Karpas-422 (cell line): Measurements from ENCODE around the gene CTDNEP1. TPM values are rescaled to one million over a fixed set of nuclear protein-coding genes. Genes with fewer than 3 reads are reported as not detected.
A peak's percentile ranks its signal among the peaks of the same experiment; 100 is the strongest.

ENCODE experiments used
- DNase-seq: peaks from one replicate; pipeline ENCODE4 v3.0.0-alpha.2; 2015
- H2AFZ ChIP-seq: fragments of 200-600 bp; sonication (generic); 2 replicates; pipeline ENCODE4 v1.6.1; 2014; ENCODE audit warnings: antibody characterized with exemption, low read length, mixed read lengths
- H3K27ac ChIP-seq: fragments of 200-600 bp; sonication (generic); 2 replicates; pipeline ENCODE4 v1.5.1; 2014; ENCODE audit warnings: mild to moderate bottlenecking, low read length, moderate library complexity
- H3K27me3 ChIP-seq: fragments of 200-600 bp; sonication (generic); 2 replicates; pipeline ENCODE4 v1.6.1; 2014; ENCODE audit warnings: low read length, mixed read lengths
- H3K36me3 ChIP-seq: fragments of 200-600 bp; sonication (generic); 2 replicates; pipeline ENCODE4 v1.6.1; 2014; ENCODE audit warnings: low read length, mixed read lengths; ENCODE audit not compliant: insufficient read depth
- H3K4me1 ChIP-seq: fragments of 200-600 bp; sonication (generic); 2 replicates; pipeline ENCODE4 v1.6.1; 2014; ENCODE audit warnings: mild to moderate bottlenecking, low read length, mixed read lengths
- H3K4me2 ChIP-seq: fragments of 200-600 bp; sonication (generic); 2 replicates; pipeline ENCODE4 v1.6.1; 2014; ENCODE audit warnings: low read length, low read depth, mild to moderate bottlenecking; ENCODE audit not compliant: poor library complexity, severe bottlenecking
- H3K4me3 ChIP-seq: fragments of 200-600 bp; sonication (generic); 2 replicates; pipeline ENCODE4 v1.5.1; 2014; ENCODE audit warnings: mild to moderate bottlenecking, antibody characterized with exemption, low read length, mixed read lengths
- H3K79me2 ChIP-seq: fragments of 200-600 bp; sonication (generic); 2 replicates; pipeline ENCODE4 v1.6.1; 2014; ENCODE audit warnings: mild to moderate bottlenecking, low read length, mixed read lengths
- H3K9ac ChIP-seq: fragments of 200-600 bp; sonication (generic); 2 replicates; pipeline ENCODE4 v1.6.0; 2014; ENCODE audit warnings: low read length
- H3K9me2 ChIP-seq: fragments of 200-600 bp; sonication (generic), shearing (Covaris generic); replicated peaks from 2 replicates; pipeline ENCODE4 v1.6.0; 2014; ENCODE audit warnings: mild to moderate bottlenecking, low read length, moderate library complexity; ENCODE audit not compliant: insufficient read depth
- H3K9me3 ChIP-seq: fragments of 300-700, 200-600 bp; sonication (generic); 2 replicates; pipeline ENCODE4 v1.6.1; 2014; ENCODE audit warnings: low read length, mixed read lengths
- H4K20me1 ChIP-seq: fragments of 200-600 bp; sonication (generic); 2 replicates; pipeline ENCODE4 v1.6.1; 2014; ENCODE audit warnings: mild to moderate bottlenecking, antibody characterized with exemption, low read length, low read depth; ENCODE audit not compliant: insufficient read depth
- total RNA-seq: library from RNA; depleted of rRNA; stranded (reverse); fragments of >200 nt; shearing (Covaris generic); gene quantifications from 2 replicates; pipeline ENCODE4 v1.2.3, GENCODE V29; 2014; ENCODE audit warnings: low replicate concordance

CTDNEP1 gene
- total RNA-seq, 1 experiment from 2014 or later, result 52.6 TPM

GRCh38 chr17:7292194-7292593 lies 40.7 kb upstream of the CTDNEP1 start:
- Histone ChIP-seq H3K9me2 (no peaks in the 10 kb centered on the region), H3K36me3 (no peaks in the 10 kb centered on the region), H3K79me2 (no peaks in the 10 kb centered on the region), H3K9ac (no peak overlapping the region), H3K27ac (no peak overlapping the region), H2AFZ (no peak overlapping the region), H3K4me2 (no peak overlapping the region), H3K9me3 (no peaks in the 10 kb centered on the region), H4K20me1 (no peaks in the 10 kb centered on the region), H3K4me1 (peaks cover 4% of the 10 kb centered on the region), H3K4me3 (no peak overlapping the region), H3K27me3 (no peaks in the 10 kb centered on the region)
- DNase-seq, result no peak

DNA sequence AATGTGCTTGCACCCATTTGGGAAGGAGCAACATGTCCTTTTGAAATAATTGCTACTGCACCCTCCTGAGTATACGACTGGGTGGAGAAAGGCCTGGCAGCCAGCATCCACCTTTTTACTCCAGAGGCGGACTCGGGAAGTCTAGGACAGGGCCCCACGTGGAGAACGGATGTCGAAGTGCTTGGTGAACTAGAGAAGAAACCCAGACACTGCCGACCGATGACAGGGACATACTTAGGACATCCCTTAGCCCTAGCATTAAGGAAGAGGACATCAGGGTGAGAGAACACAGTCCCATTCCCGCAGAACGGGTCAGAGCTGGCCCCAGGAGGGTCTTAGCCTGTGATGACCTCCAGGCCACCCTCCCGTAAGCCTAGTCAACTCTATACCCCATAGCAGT lies 39.2 kb upstream of the CTDNEP1 start:
- no peak overlapping the region for H3K9ac ChIP-seq
- no peaks in the 10 kb centered on the region for H3K79me2 ChIP-seq
- H3K9me3 ChIP-seq, result no peaks in the 10 kb centered on the region
- no peak for DNase-seq
- no peaks in the 10 kb centered on the region for H3K9me2 ChIP-seq
- no peak overlapping the region for H3K4me2 ChIP-seq
- no peak overlapping the region for H2AFZ ChIP-seq
- peaks cover 6% of the 10 kb centered on the region; the same call in 1 of the 2 replicates for H3K4me1 ChIP-seq
- no peaks in the 10 kb centered on the region for H3K36me3 ChIP-seq
- H3K4me3 ChIP-seq, result no peak overlapping the region
- H3K27me3 ChIP-seq, result no peaks in the 10 kb centered on the region
- no peaks in the 10 kb centered on the region for H4K20me1 ChIP-seq
- H3K27ac ChIP-seq, result no peak overlapping the region

DNA sequence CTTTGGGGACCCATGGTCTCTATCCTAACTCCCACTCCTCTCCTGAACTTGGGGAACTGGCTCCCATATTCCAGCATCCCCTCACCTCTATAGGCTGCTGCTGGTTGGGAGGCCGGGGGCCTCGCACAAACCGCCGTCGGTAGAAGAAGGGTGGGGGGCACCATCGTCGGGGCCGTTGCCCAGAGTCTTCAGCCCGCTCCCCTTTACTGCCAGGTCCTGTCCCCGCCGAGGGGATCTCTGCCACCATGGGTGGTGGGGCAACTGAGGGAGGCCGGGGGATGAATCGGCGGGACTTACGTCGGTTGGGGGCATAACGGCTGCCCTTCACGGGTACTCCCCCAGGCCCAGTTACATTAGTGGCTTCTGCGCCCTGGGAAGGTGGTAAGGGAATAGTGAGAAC lies 38.6 kb upstream of the CTDNEP1 start:
- Histone ChIP-seq H2AFZ (no peak overlapping the region), H3K9me3 (no peaks in the 10 kb centered on the region), H3K4me3 (no peak overlapping the region), H3K4me2 (no peak overlapping the region), H3K4me1 (peaks cover 6% of the 10 kb centered on the region; the same call in 1 of the 2 replicates), H4K20me1 (no peaks in the 10 kb centered on the region), H3K9ac (no peak overlapping the region), H3K27me3 (no peaks in the 10 kb centered on the region), H3K27ac (no peak overlapping the region), H3K9me2 (no peaks in the 10 kb centered on the region), H3K36me3 (no peaks in the 10 kb centered on the region), H3K79me2 (no peaks in the 10 kb centered on the region)
- no peak for DNase-seq

GRCh38 chr17:7289256-7290032 lies 37.9 kb upstream of the CTDNEP1 start:
- no peak overlapping the region for H3K4me3 ChIP-seq
- no peaks in the 10 kb centered on the region for H3K36me3 ChIP-seq
- H3K27me3 ChIP-seq, result no peaks in the 10 kb centered on the region
- H3K9me2 ChIP-seq, result no peaks in the 10 kb centered on the region
- no peak overlapping the region for H2AFZ ChIP-seq
- no peaks in the 10 kb centered on the region for H3K79me2 ChIP-seq
- no peaks in the 10 kb centered on the region for H3K9me3 ChIP-seq
- DNase-seq, result no peak
- H3K27ac ChIP-seq, result no peak overlapping the region
- no peak overlapping the region for H3K9ac ChIP-seq
- H3K4me1 ChIP-seq, result peaks cover 6% of the 10 kb centered on the region; the same call in 1 of the 2 replicates
- no peaks in the 10 kb centered on the region for H4K20me1 ChIP-seq
- H3K4me2 ChIP-seq, result no peak overlapping the region

GRCh38 chr17:7285679-7286078 lies 34.1 kb upstream of the CTDNEP1 start:
- no peaks in the 10 kb centered on the region for H3K79me2 ChIP-seq
- no peaks in the 10 kb centered on the region for H3K9me3 ChIP-seq
- no peak overlapping the region for H3K4me3 ChIP-seq
- H3K27ac ChIP-seq, result no peak overlapping the region
- H3K27me3 ChIP-seq, result no peaks in the 10 kb centered on the region
- no peak overlapping the region for H3K4me2 ChIP-seq
- H2AFZ ChIP-seq, result no peak overlapping the region
- no peak for DNase-seq
- H3K4me1 ChIP-seq, result peaks cover 24% of the 10 kb centered on the region
- no peaks in the 10 kb centered on the region for H3K9me2 ChIP-seq
- H4K20me1 ChIP-seq, result no peaks in the 10 kb centered on the region
- H3K36me3 ChIP-seq, result no peaks in the 10 kb centered on the region
- H3K9ac ChIP-seq, result no peak overlapping the region

DNA sequence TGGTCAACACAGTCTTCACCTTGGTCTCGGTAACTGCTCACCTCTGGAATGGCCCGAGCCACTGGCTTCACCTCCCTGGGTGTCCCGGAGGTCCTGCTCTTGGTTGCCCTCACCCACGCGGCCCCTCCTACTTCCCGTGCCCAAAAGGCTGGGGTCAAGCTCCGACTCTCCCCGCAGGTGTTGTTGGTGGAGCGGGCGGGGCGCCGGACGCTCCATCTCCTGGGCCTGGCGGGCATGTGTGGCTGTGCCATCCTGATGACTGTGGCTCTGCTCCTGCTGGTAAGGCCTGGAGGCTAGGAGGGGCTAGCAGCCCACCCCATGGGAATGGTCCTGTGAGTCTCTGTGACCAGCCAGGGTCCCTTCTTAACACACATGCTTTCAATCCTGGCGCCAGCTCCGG lies 33.4 kb upstream of the CTDNEP1 start:
- no peak overlapping the region for H3K27ac ChIP-seq
- peaks cover 28% of the 10 kb centered on the region for H3K4me1 ChIP-seq
- H3K4me3 ChIP-seq, result no peak overlapping the region
- no peaks in the 10 kb centered on the region for H3K79me2 ChIP-seq
- H2AFZ ChIP-seq, result no peak overlapping the region
- H3K9me3 ChIP-seq, result no peaks in the 10 kb centered on the region
- no peak overlapping the region for H3K9ac ChIP-seq
- H3K9me2 ChIP-seq, result no peaks in the 10 kb centered on the region
- no peaks in the 10 kb centered on the region for H3K36me3 ChIP-seq
- DNase-seq, result no peak
- H3K4me2 ChIP-seq, result no peak overlapping the region
- no peaks in the 10 kb centered on the region for H4K20me1 ChIP-seq
- no peaks in the 10 kb centered on the region for H3K27me3 ChIP-seq

- no peak for DNase-seq
- H3K27me3 ChIP-seq, result no peaks in the 10 kb centered on the region
- H3K9ac ChIP-seq, result no peak overlapping the region
- no peaks in the 10 kb centered on the region for H3K9me2 ChIP-seq
- no peaks in the 10 kb centered on the region for H4K20me1 ChIP-seq
- no peaks in the 10 kb centered on the region for H3K79me2 ChIP-seq
- no peaks in the 10 kb centered on the region for H3K36me3 ChIP-seq
- H3K27ac ChIP-seq, result no peak overlapping the region
- no peaks in the 10 kb centered on the region for H3K9me3 ChIP-seq
- H3K4me3 ChIP-seq, result no peak overlapping the region
- no peak overlapping the region for H3K4me2 ChIP-seq
- no peak overlapping the region for H2AFZ ChIP-seq
- H3K4me1 ChIP-seq, result peaks cover 28% of the 10 kb centered on the region
Observed at GRCh38 chr17:7283471-7284216, 32.1 kb upstream of the CTDNEP1 start.

- DNase-seq, result peak; percentile 57
- H2AFZ ChIP-seq, result no peak overlapping the region
- no peaks in the 10 kb centered on the region for H3K9me2 ChIP-seq
- no peaks in the 10 kb centered on the region for H3K79me2 ChIP-seq
- H3K4me2 ChIP-seq, result no peak overlapping the region
- no peaks in the 10 kb centered on the region for H3K9me3 ChIP-seq
- no peaks in the 10 kb centered on the region for H4K20me1 ChIP-seq
- H3K27ac ChIP-seq, result no peak overlapping the region
- H3K27me3 ChIP-seq, result no peaks in the 10 kb centered on the region
- no peak overlapping the region for H3K9ac ChIP-seq
- H3K4me1 ChIP-seq, result peaks cover 28% of the 10 kb centered on the region
- H3K4me3 ChIP-seq, result no peak overlapping the region
- H3K36me3 ChIP-seq, result no peaks in the 10 kb centered on the region
Observed at GRCh38 chr17:7282752-7283321, 31.3 kb upstream of the CTDNEP1 start.
